IMR-90 (cell line): Measurements from ENCODE around the gene MAP3K3. TPM values are rescaled to one million over a fixed set of nuclear protein-coding genes. Genes with fewer than 3 reads are reported as not detected.
A peak's percentile ranks its signal among the peaks of the same experiment; 100 is the strongest.

Experiments used
- ATAC-seq: fragments of 200-7000 bp; cut with Tn5 transposase; 2 replicates; pipeline ENCODE4 v1.9.1; 2020; ENCODE audit warnings: low read depth, mild to moderate bottlenecking, moderate library complexity
- BruUV-seq: library from RNA; stranded (reverse); fragments of 400-500 nt; replicated peaks from 2 replicates; lab custom pipeline; 2021; lab: Mats Ljungman, UMichigan
- CTCF ChIA-PET: fragments of 300-600 bp; formaldehyde crosslinking; extraction: SDS; loops from one replicate; lab custom pipeline; 2021; ENCODE audit warnings: antibody characterized with exemption; lab: Yijun Ruan, JAX
- POLR2A ChIA-PET: fragments of 300-600 bp; sonication (Branson Sonifier 250); formaldehyde crosslinking; loops from one replicate; lab custom pipeline; 2022; ENCODE audit warnings: antibody characterized with exemption; ENCODE audit not compliant: unreplicated experiment; lab: Charles Lee
- DNase-seq: peaks from one replicate; pipeline ENCODE4 v3.0.0; 2013
- H2AFZ ChIP-seq: replicated peaks from 2 replicates; pipeline ENCODE3; 2013; ENCODE audit warnings: low read length, mild to moderate bottlenecking; ENCODE audit not compliant: poor library complexity
- H2AK5ac ChIP-seq: 2 replicates; pipeline ENCODE4 v1.6.1; 2013; ENCODE audit warnings: low read depth, low read length, inconsistent platforms
- H2AK9ac ChIP-seq: replicated peaks from 2 replicates; pipeline ENCODE3; 2013; ENCODE audit warnings: mild to moderate bottlenecking, low read depth, low read length, moderate library complexity; ENCODE audit not compliant: poor library complexity
- H2BK120ac ChIP-seq: 2 replicates; pipeline ENCODE4 v1.6.1; 2013; ENCODE audit warnings: low read depth, low read length, inconsistent platforms
- H2BK15ac ChIP-seq: 3 replicates; pipeline ENCODE4 v1.6.1; 2013; ENCODE audit warnings: low read depth, low read length, inconsistent platforms
- H2BK20ac ChIP-seq: 2 replicates; pipeline ENCODE4 v1.6.1; 2013; ENCODE audit warnings: low read depth, mild to moderate bottlenecking, inconsistent platforms, low read length, moderate library complexity
- H2BK5ac ChIP-seq: 2 replicates; pipeline ENCODE4 v1.6.1; 2013; ENCODE audit warnings: mild to moderate bottlenecking, low read depth, low read length, inconsistent platforms; ENCODE audit not compliant: poor library complexity, severe bottlenecking
- H3K14ac ChIP-seq: replicated peaks from 2 replicates; pipeline ENCODE4 v1.6.1; 2013; ENCODE audit warnings: low read depth, low read length, inconsistent platforms
- H3K18ac ChIP-seq: 2 replicates; pipeline ENCODE4 v1.6.1; 2013; ENCODE audit warnings: low read depth, low read length, control low read depth
- H3K23ac ChIP-seq: 2 replicates; pipeline ENCODE4 v1.6.1; 2013; ENCODE audit warnings: low read depth, low read length, inconsistent platforms
- H3K27ac ChIP-seq: 2 replicates; pipeline ENCODE4 v1.5.1; 2013; ENCODE audit warnings: mild to moderate bottlenecking, control low read depth, low read length; ENCODE audit not compliant: insufficient read depth
- H3K27me3 ChIP-seq: 2 replicates; pipeline ENCODE4 v1.6.1; 2013; ENCODE audit warnings: low read length; ENCODE audit not compliant: control insufficient read depth, insufficient read depth
- H3K36me3 ChIP-seq: 2 replicates; pipeline ENCODE4 v1.6.1; 2013; ENCODE audit warnings: low read length, mixed read lengths; ENCODE audit not compliant: control insufficient read depth, insufficient read depth
- H3K4ac ChIP-seq: 2 replicates; pipeline ENCODE4 v1.6.1; 2013; ENCODE audit warnings: low read depth, low read length, inconsistent platforms
- H3K4me1 ChIP-seq: 2 replicates; pipeline ENCODE4 v1.6.1; 2013; ENCODE audit warnings: low read length, mixed read lengths; ENCODE audit not compliant: control insufficient read depth, insufficient read depth
- H3K4me2 ChIP-seq: 2 replicates; pipeline ENCODE4 v1.6.1; 2013; ENCODE audit warnings: low read depth, mild to moderate bottlenecking, control low read depth, low read length, moderate library complexity
- H3K4me3 ChIP-seq: 2 replicates; pipeline ENCODE4 v1.5.1; 2013; ENCODE audit warnings: low read depth, mild to moderate bottlenecking, control low read depth, low read length, moderate library complexity; ENCODE audit not compliant: insufficient read depth
- H3K56ac ChIP-seq: 2 replicates; pipeline ENCODE4 v1.6.1; 2013; ENCODE audit warnings: low read length, inconsistent platforms; ENCODE audit not compliant: insufficient read depth; ENCODE audit errors: extremely low read depth
- H3K79me1 ChIP-seq, 2 experiments: 2 replicates each; pipeline ENCODE4 v1.6.1; 2013; ENCODE audit warnings: low read length in 2 of 2, inconsistent platforms in 1 of 2, low read depth in 1 of 2
- H3K9ac ChIP-seq: 2 replicates; pipeline ENCODE4 v1.6.1; 2013; ENCODE audit warnings: low read depth, low read length, control low read depth
- H3K9me1 ChIP-seq: 2 replicates; pipeline ENCODE4 v1.6.1; 2013; ENCODE audit warnings: low read length, inconsistent platforms; ENCODE audit not compliant: insufficient read depth
- H3K9me3 ChIP-seq: 2 replicates; pipeline ENCODE4 v1.6.1; 2013; ENCODE audit warnings: low read length; ENCODE audit not compliant: control insufficient read depth, insufficient read depth
- H4K20me1 ChIP-seq: 2 replicates; pipeline ENCODE4 v1.6.1; 2013; ENCODE audit warnings: low read length, inconsistent platforms; ENCODE audit not compliant: insufficient read depth
- H4K5ac ChIP-seq: 2 replicates; pipeline ENCODE4 v1.6.1; 2013; ENCODE audit warnings: mild to moderate bottlenecking, low read depth, low read length, control low read depth
- H4K8ac ChIP-seq, 2 experiments: 2 replicates each; pipeline ENCODE4 v1.6.1; 2013; ENCODE audit warnings: low read depth in 2 of 2, low read length in 2 of 2, control low read depth in 1 of 2, inconsistent platforms in 1 of 2
- H4K91ac ChIP-seq: 2 replicates; pipeline ENCODE4 v1.6.1; 2013; ENCODE audit warnings: low read depth, low read length, inconsistent platforms; ENCODE audit not compliant: insufficient read depth
- CEBPB ChIP-seq: IDR thresholded peaks from 2 replicates; pipeline ENCODE4 v1.6.1; 2012; ENCODE audit warnings: low read depth, low read length, improper control_type of control experiment
- ELK1 ChIP-seq: fragments of 150-350 bp; IDR thresholded peaks from 2 replicates; pipeline ENCODE4 v1.6.1; 2016; ENCODE audit warnings: low read depth, mild to moderate bottlenecking, low read length, moderate library complexity, borderline replicate concordance
- MAFK ChIP-seq: IDR thresholded peaks from 2 replicates; pipeline ENCODE4 v1.6.1; 2012; ENCODE audit warnings: low read depth, low read length, improper control_type of control experiment
- MAZ ChIP-seq: IDR thresholded peaks from 2 replicates; pipeline ENCODE4 v1.6.1; 2012; ENCODE audit warnings: low read depth, mild to moderate bottlenecking, low read length, improper control_type of control experiment, moderate library complexity, borderline replicate concordance
- RCOR1 ChIP-seq: IDR thresholded peaks from 2 replicates; pipeline ENCODE4 v1.6.1; 2012; ENCODE audit warnings: mild to moderate bottlenecking, low read length, improper control_type of control experiment; ENCODE audit not compliant: insufficient replicate concordance
- SMC3 ChIP-seq: fragments of 150-350 bp; IDR thresholded peaks from 2 replicates; pipeline ENCODE4 v1.6.1; 2016; ENCODE audit warnings: low read depth, mild to moderate bottlenecking, antibody characterized with exemption, low read length, moderate library complexity
- WGBS, 2 experiments: methylation state at CpG; one replicate each; pipeline versions ENCODE4 v1.1.5 to v1.1.7; 2013; ENCODE audit warnings: missing lambda C conversion rate in 2 of 2; ENCODE audit not compliant: insufficient read length in 1 of 2; ENCODE audit errors: extremely low coverage in 2 of 2; 5-methylcytosine and 5-hydroxymethylcytosine counted together
- dilution Hi-C: fragments of 300-500 bp; cut with HindIII; formaldehyde crosslinking; loops from one replicate; pipeline ENCODE4 v1.14.3; 2018; ENCODE audit warnings: low sequenced_read_pairs; ENCODE audit not compliant: unreplicated experiment
- in situ Hi-C: fragments of 300-500 bp; cut with MboI; formaldehyde crosslinking; loops from 3 replicates; pipeline ENCODE4 v1.14.3; 2019; ENCODE audit warnings: low sequenced_read_pairs, inconsistent platforms, mixed read lengths
- intact Hi-C: fragments of 100-400 bp; cut with micrococcal nuclease; formaldehyde crosslinking; loops from 2 replicates; pipeline ENCODE4 v1.10.0; 2022
- polyA plus RNA-seq, 3 experiments: library from polyadenylated mRNA; depleted of rRNA; stranded (reverse); fragments of >200 nt; gene quantifications; 2 replicates each; pipeline ENCODE4 v1.2.3, GENCODE V29; 2012; ENCODE audit warnings: low replicate concordance in 1 of 3
- total RNA-seq: library from RNA; depleted of rRNA; stranded (reverse); fragments of >200 nt; gene quantifications from 2 replicates; pipeline ENCODE4 v1.2.3, GENCODE V29; 2012

The MAP3K3 gene
- total and polyA plus RNA-seq, 2 of the 4 experiments (the other 2 are of a cell fraction) = 19.1 to 25.6 TPM

GRCh38 chr17:63621229-63621683 lies 961 bp upstream of the MAP3K3 start:
- Histone ChIP-seq H4K5ac (peak overlapping the region; percentile 3; the same call in 1 of the 2 replicates), H3K4me2 (peak overlapping the region; percentile 74), H4K20me1 (peaks cover 10% of the 10 kb centered on the region), H3K4me1 (peaks cover 3% of the 10 kb centered on the region; the same call in 1 of the 2 replicates), H3K79me1 (peaks cover 9 to 26% of the 10 kb centered on the region in 2 experiments; a peak in 3 of 4 replicates), H2BK5ac (peak overlapping the region; percentile 20), H2BK20ac (no peak overlapping the region), H4K91ac (no peak overlapping the region; the same call in 1 of the 2 replicates), H2AK9ac (peak overlapping the region; percentile 88), H2AK5ac (no peak overlapping the region), H3K9me3 (no peaks in the 10 kb centered on the region), H2BK15ac (no peak overlapping the region), H3K9ac (peak overlapping the region; percentile 61), H2AFZ (peak overlapping the region; percentile 94), H2BK120ac (no peak overlapping the region), H3K23ac (no peak overlapping the region), H3K14ac (peak overlapping the region; percentile 18), H3K4me3 (peak overlapping the region; percentile 57), H4K8ac (peak overlapping the region; percentile 50 to 78; a peak in 2 of 4 replicates), H3K56ac (no peak overlapping the region), H3K27ac (peak overlapping the region; percentile 53), H3K9me1 (no peaks in the 10 kb centered on the region), H3K27me3 (no peaks in the 10 kb centered on the region), H3K36me3 (no peaks in the 10 kb centered on the region), H3K18ac (no peak overlapping the region), H3K4ac (peak overlapping the region; percentile 34)
- no peak for DNase-seq
- POLR2A ChIA-PET = no interaction called here
- no CpG with 5 or more reads among the region's 10 CpGs for WGBS, 2 experiments
- TF ChIP-seq CEBPB = no peak
- TF ChIP-seq MAZ = no peak
- no peak for TF ChIP-seq SMC3
- no peak for TF ChIP-seq MAFK
- TF ChIP-seq ELK1 = no peak
- no peak for TF ChIP-seq RCOR1
- ATAC-seq = no peak
- intact Hi-C loops = no loop called here
- in situ Hi-C loops = no loop called here
- dilution Hi-C loops = no loop called here
- no TSS peak for BruUV-seq
- CTCF ChIA-PET = interaction anchor here (1.9 kb wide), 1 partner anchor 9 kb away, joined by 8 read pairs; no protein-coding TSS in a partner anchor
